WTC11 (cell line): Measurements from ENCODE around the gene CNOT6. TPM values are rescaled to one million over a fixed set of nuclear protein-coding genes. Genes with fewer than 3 reads are reported as not detected.

ENCODE experiments used
- ATAC-seq: fragments of 200-7000 bp; cut with Tn5 transposase; 2 replicates; pipeline ENCODE4 v1.10.0; 2021; ENCODE audit warnings: mild to moderate bottlenecking, moderate library complexity
- CTCF ChIA-PET: fragments of 300-600 bp; sonication (Branson Sonifier 250); formaldehyde crosslinking; loops from one replicate; lab custom pipeline; 2021; ENCODE audit warnings: antibody characterized with exemption; lab: Charles Lee
- POLR2A ChIA-PET: fragments of 350-600 bp; sonication (Branson Sonifier 250); formaldehyde crosslinking; loops from one replicate; lab custom pipeline; 2021; ENCODE audit warnings: antibody characterized with exemption; lab: Charles Lee
- DNase-seq: peaks from one replicate; pipeline ENCODE4 v3.0.0; 2021; ENCODE audit warnings: low spot score
- H3K27ac Mint-ChIP-seq: 2 replicates; pipeline ENCODE4 v1.8.0; 2021; ENCODE audit warnings: mixed read lengths
- H3K27me3 Mint-ChIP-seq: 2 replicates; pipeline ENCODE4 v1.8.0; 2021; ENCODE audit warnings: low read depth, mild to moderate bottlenecking, moderate library complexity, mixed read lengths
- H3K36me3 Mint-ChIP-seq: 2 replicates; pipeline ENCODE4 v1.8.0; 2021; ENCODE audit warnings: mixed read lengths
- H3K4me1 Mint-ChIP-seq: 2 replicates; pipeline ENCODE4 v1.8.0; 2022; ENCODE audit warnings: mixed read lengths
- H3K4me3 Mint-ChIP-seq: 2 replicates; pipeline ENCODE4 v1.8.0; 2021; ENCODE audit warnings: mild to moderate bottlenecking, moderate library complexity, mixed read lengths
- H3K9me3 Mint-ChIP-seq: 2 replicates; pipeline ENCODE4 v1.8.0; 2021; ENCODE audit warnings: mixed read lengths
- ARID4B ChIP-seq: sonication (generic); formaldehyde crosslinking; IDR thresholded peaks from 2 replicates; pipeline ENCODE4 v1.8.0; 2023; ENCODE audit warnings: missing genetic modification reagents, mild to moderate bottlenecking, borderline replicate concordance
- ERG ChIP-seq: fragments of 250-450 bp; sonication (Bioruptor Pico); IDR thresholded peaks from 2 replicates; pipeline ENCODE4 v1.8.0; 2021; ENCODE audit warnings: mild to moderate bottlenecking
- FOXP1 ChIP-seq: sonication (generic); formaldehyde crosslinking; IDR thresholded peaks from 2 replicates; pipeline ENCODE4 v1.8.0; 2022; ENCODE audit warnings: missing genetic modification reagents, mild to moderate bottlenecking, moderate library complexity, borderline replicate concordance
- GABPB1 ChIP-seq: sonication (generic); formaldehyde crosslinking; IDR thresholded peaks from 2 replicates; pipeline ENCODE4 v1.8.1; 2023; ENCODE audit warnings: mild to moderate bottlenecking, missing genetic modification reagents
- GRHL2 ChIP-seq: fragments of 250-450 bp; sonication (Bioruptor Pico); IDR thresholded peaks from 2 replicates; pipeline ENCODE4 v1.8.0; 2022; ENCODE audit warnings: mild to moderate bottlenecking, moderate library complexity; ENCODE audit not compliant: insufficient replicate concordance, severe bottlenecking
- KAT7 ChIP-seq: sonication (generic); formaldehyde crosslinking; IDR thresholded peaks from 2 replicates; pipeline ENCODE4 v1.8.1; 2023; ENCODE audit warnings: missing genetic modification reagents, mild to moderate bottlenecking, borderline replicate concordance
- NFATC4 ChIP-seq: fragments of 250-450 bp; sonication (Bioruptor Pico); IDR thresholded peaks from 2 replicates; pipeline ENCODE4 v1.9.0; 2021; ENCODE audit warnings: mild to moderate bottlenecking
- NR2C2 ChIP-seq: sonication (generic); formaldehyde crosslinking; IDR thresholded peaks from 2 replicates; pipeline ENCODE4 v1.8.0; 2022; ENCODE audit warnings: mild to moderate bottlenecking, missing genetic modification reagents
- OVOL2 ChIP-seq: fragments of 250-450 bp; sonication (Bioruptor Pico); IDR thresholded peaks from 2 replicates; pipeline ENCODE4 v1.9.0; 2021; ENCODE audit warnings: mild to moderate bottlenecking, borderline replicate concordance
- PRDM15 ChIP-seq: sonication (generic); formaldehyde crosslinking; IDR thresholded peaks from 2 replicates; pipeline ENCODE4 v1.8.0; 2022; ENCODE audit warnings: missing genetic modification reagents
- TEAD1 ChIP-seq: sonication (generic); formaldehyde crosslinking; IDR thresholded peaks from 2 replicates; pipeline ENCODE4 v1.8.0; 2022; ENCODE audit warnings: mild to moderate bottlenecking, missing genetic modification reagents
- TP53 ChIP-seq: sonication (generic); formaldehyde crosslinking; IDR thresholded peaks from 2 replicates; pipeline ENCODE4 v1.8.1; 2023; ENCODE audit warnings: mild to moderate bottlenecking, missing genetic modification reagents
- ZMAT4 ChIP-seq: fragments of 250-450 bp; sonication (Bioruptor Pico); IDR thresholded peaks from 2 replicates; pipeline ENCODE4 v1.9.0; 2021; ENCODE audit warnings: mild to moderate bottlenecking
- ZNF232 ChIP-seq: sonication (generic); formaldehyde crosslinking; IDR thresholded peaks from 2 replicates; pipeline ENCODE4 v1.8.0; 2022; ENCODE audit warnings: mild to moderate bottlenecking, missing genetic modification reagents
- ZNF281 ChIP-seq: sonication (generic); formaldehyde crosslinking; IDR thresholded peaks from 2 replicates; pipeline ENCODE4 v1.8.0; 2023; ENCODE audit warnings: mild to moderate bottlenecking, missing genetic modification reagents
- ZNF396 ChIP-seq: fragments of 250-450 bp; sonication (Bioruptor Pico); IDR thresholded peaks from 2 replicates; pipeline ENCODE4 v1.8.0; 2021; ENCODE audit warnings: mild to moderate bottlenecking, moderate library complexity, borderline replicate concordance
- ZNF532 ChIP-seq: fragments of 250-450 bp; sonication (Bioruptor Pico); IDR thresholded peaks from 2 replicates; pipeline ENCODE4 v1.9.0; 2021; ENCODE audit warnings: mild to moderate bottlenecking, borderline replicate concordance
- total RNA-seq: library from RNA; stranded (reverse); gene quantifications from 3 replicates; pipeline ENCODE4 v1.2.3, GENCODE V29; 2021

CNOT6 gene
- total RNA-seq, 1 experiment from 2014 or later, result 41.0 TPM

- no peaks in the 10 kb centered on the region for H3K36me3 Mint-ChIP-seq
- CTCF ChIA-PET, result interaction anchor here (0.6 to 7.2 kb wide), 24 partner anchors 10 to 811 kb away, joined by 3 to 54 read pairs (median 4); partner anchors contain the start of genes RASGEF1C and SCGB3A1
These were observed 112.1 kb downstream of the CNOT6 start for GRCh38 chr5:180606215-180606785.

GRCh38 chr5:180607861-180608571, 113.8 kb downstream of the CNOT6 start:
- ChIA-PET CTCF (interaction anchor here (1.7 to 7.2 kb wide), 2 partner anchors 11 to 292 kb away, joined by 4 to 54 read pairs; no protein-coding TSS in a partner anchor), POLR2A (no interaction called here)
- Mint-ChIP-seq H3K27me3 (no peaks in the 10 kb centered on the region), H3K27ac (peak overlapping the region; percentile 2; the same call in 1 of the 2 replicates), H3K4me3 (no peak overlapping the region), H3K36me3 (no peaks in the 10 kb centered on the region), H3K4me1 (no peaks in the 10 kb centered on the region), H3K9me3 (no peaks in the 10 kb centered on the region)
- ATAC-seq (no peak), DNase-seq (no peak)
- no peak for TF ChIP-seq ERG (CRISPR knock-in tag)
- no peak for TF ChIP-seq ZNF281
- no peak for TF ChIP-seq PRDM15
- no peak for TF ChIP-seq ARID4B (CRISPR knock-in tag)
- no peak for TF ChIP-seq NR2C2 (CRISPR knock-in tag)
- TF ChIP-seq FOXP1 (CRISPR knock-in tag), result no peak
- TF ChIP-seq KAT7, result no peak
- no peak for TF ChIP-seq ZNF232
- TF ChIP-seq ZNF532 (CRISPR knock-in tag), result no peak

More at GRCh38 chr5:180606215-180606785, 112.1 kb downstream of the CNOT6 start:
- POLR2A ChIA-PET, result interaction anchor here (0.6 kb wide), 1 partner anchor 59 kb away, joined by 3 read pairs; no protein-coding TSS in a partner anchor
- DNase-seq, result no peak
- H3K4me3 Mint-ChIP-seq, result no peak overlapping the region
- no peaks in the 10 kb centered on the region for H3K27me3 Mint-ChIP-seq
- peak; percentile 13; the same call in 1 of the 2 replicates for ATAC-seq
- H3K27ac Mint-ChIP-seq, result no peak overlapping the region
- no peaks in the 10 kb centered on the region for H3K4me1 Mint-ChIP-seq
- no peaks in the 10 kb centered on the region for H3K9me3 Mint-ChIP-seq
- TF ChIP-seq TP53 (CRISPR knock-in tag) (no peak), OVOL2 (CRISPR knock-in tag) (no peak), GABPB1 (CRISPR knock-in tag) (no peak), NFATC4 (CRISPR knock-in tag) (no peak), ZMAT4 (CRISPR knock-in tag) (no peak), TEAD1 (CRISPR knock-in tag) (no peak), ZNF396 (CRISPR knock-in tag) (no peak), GRHL2 (CRISPR knock-in tag) (no peak)
